ENCODE results near the gene QRICH1. TPM values are rescaled to one million over a fixed set of nuclear protein-coding genes. Genes with fewer than 3 reads are reported as not detected.

QRICH1 gene
- total RNA-seq, 4 donors from 2014 or later: 79.8 to 342 (median 98.3) TPM

- no peak for DNase-seq
- intact Hi-C loops (cut with DNase I): no loop called here
Measured at GRCh38 chr3:49108346-49108745, 14.5 kb upstream of the QRICH1 start.

GRCh38 chr3:49104427-49105291, 10.8 kb upstream of the QRICH1 start, which contains the start of gene QARS1:
Gene QARS1 (minus strand): TSS chr3:49104757. CDS start chr3:49104733, 24 bp downstream.
- peak within 1 kb of the TSS; percentile 36 to 94 (median 74) for H3K4me3 ChIP-seq (replicated peaks in 1 of 3)
- peak within 1 kb of the TSS; percentile 14 to 69 (median 69) for H3K27ac ChIP-seq
- H3K4me1 ChIP-seq: peaks cover 16% of the 10 kb centered on the region in 2 donors
- DNase-seq: peak; percentile 95 to 96
- H3K36me3 ChIP-seq: peaks cover 40 to 45% of the 10 kb centered on the region in 2 donors
- intact Hi-C loops (cut with DNase I): no loop called here
- TF ChIP-seq POLR2A (IDR thresholded peaks at IDR 0.05) (peak in 1 of 2 donors; percentile 63), CTCF (IDR thresholded peaks at IDR 0.05) (no peak)
- no peaks in the 10 kb centered on the region for H3K9me3 ChIP-seq
- 0 to 2% methylated on average over 16 to 43 of the region's 50 CpGs for WGBS, 2 donors
- no peaks in the 10 kb centered on the region for H3K27me3 ChIP-seq

More at GRCh38 chr3:49108346-49108745, 14.5 kb upstream of the QRICH1 start:
- Histone ChIP-seq H3K9me3 (no peaks in the 10 kb centered on the region), H3K36me3 (peaks cover 50 to 53% of the 10 kb centered on the region in 2 donors), H3K4me3 (replicated peaks in 1 of 3) (no peak overlapping the region), H3K4me1 (peaks cover 14 to 16% of the 10 kb centered on the region in 2 donors), H3K27ac (no peak overlapping the region), H3K27me3 (no peaks in the 10 kb centered on the region)
- WGBS, 2 donors: 81% methylated on average over 10 to 14 of the region's 14 CpGs
- TF ChIP-seq CTCF (IDR thresholded peaks at IDR 0.05): no peak
- TF ChIP-seq POLR2A (IDR thresholded peaks at IDR 0.05): no peak

- Histone ChIP-seq H3K27me3 (no peaks in the 10 kb centered on the region), H3K36me3 (peaks cover 40 to 45% of the 10 kb centered on the region in 2 donors), H3K4me1 (peaks cover 16% of the 10 kb centered on the region in 2 donors), H3K27ac (peak overlapping the region; percentile 14 to 69 (median 69)), H3K4me3 (replicated peaks in 1 of 3) (peak overlapping the region; percentile 36 to 94 (median 74)), H3K9me3 (no peaks in the 10 kb centered on the region)
- intact Hi-C loops (cut with DNase I): no loop called here
- 3 to 9% methylated on average over 8 of the region's 8 CpGs for WGBS, 2 donors
- DNase-seq: no peak
- no peak for TF ChIP-seq CTCF (IDR thresholded peaks at IDR 0.05)
- TF ChIP-seq POLR2A (IDR thresholded peaks at IDR 0.05): no peak
Measured at GRCh38 chr3:49104052-49104426, 10.2 kb upstream of the QRICH1 start.

GRCh38 chr3:49100046-49100615, 6.3 kb upstream of the QRICH1 start:
- peaks cover 54 to 57% of the 10 kb centered on the region in 2 donors for H3K36me3 ChIP-seq

More at GRCh38 chr3:49100046-49100615, 6.3 kb upstream of the QRICH1 start:
- TF ChIP-seq CTCF (IDR thresholded peaks at IDR 0.05): no peak
- no peak for TF ChIP-seq POLR2A (IDR thresholded peaks at IDR 0.05)
- no peak for DNase-seq
- intact Hi-C loops (cut with DNase I): no loop called here
- Histone ChIP-seq H3K4me3 (replicated peaks in 1 of 3) (no peak overlapping the region), H3K27me3 (no peaks in the 10 kb centered on the region), H3K9me3 (no peaks in the 10 kb centered on the region), H3K4me1 (peaks cover 8 to 11% of the 10 kb centered on the region in 2 donors), H3K27ac (no peak overlapping the region)
- WGBS, 2 donors: 95 to 97% methylated on average over 10 to 11 of the region's 11 CpGs
